Measurements from ENCODE around the gene TMEM119.

Gene TMEM119

GRCh38 chr12:108611884-108612415, 14.1 kb upstream of the TMEM119 start:
- Histone ChIP-seq H3K27me3 (no peaks in the 10 kb centered on the region), H3K4me3 (ENCODE audit: low read depth, low read length) (no peak overlapping the region), H3K9me3 (no peaks in the 10 kb centered on the region), H3K36me3 (no peaks in the 10 kb centered on the region), H3K4me1 (no peaks in the 10 kb centered on the region)
- peak; percentile 44 for DNase-seq
- peak; percentile 56 for TF ChIP-seq CTCF (IDR thresholded peaks at IDR 0.05; ENCODE audit: low read depth, low read length)

GRCh38 chr12:108610856-108611605, 13.1 kb upstream of the TMEM119 start:
- DNase-seq, result no peak
- TF ChIP-seq CTCF (IDR thresholded peaks at IDR 0.05; ENCODE audit: low read depth, low read length), result no peak
- H3K4me1 ChIP-seq, result no peaks in the 10 kb centered on the region

GRCh38 chr12:108610336-108610815, 12.5 kb upstream of the TMEM119 start:
- TF ChIP-seq CTCF (IDR thresholded peaks at IDR 0.05; ENCODE audit: low read depth, low read length), result no peak
- DNase-seq, result no peak
- Histone ChIP-seq H3K27me3 (no peaks in the 10 kb centered on the region), H3K36me3 (no peaks in the 10 kb centered on the region), H3K4me3 (ENCODE audit: low read depth, low read length) (no peak overlapping the region), H3K9me3 (no peaks in the 10 kb centered on the region), H3K4me1 (no peaks in the 10 kb centered on the region)

More at GRCh38 chr12:108610856-108611605, 13.1 kb upstream of the TMEM119 start:
- no peaks in the 10 kb centered on the region for H3K36me3 ChIP-seq
- H3K9me3 ChIP-seq, result no peaks in the 10 kb centered on the region
- no peaks in the 10 kb centered on the region for H3K27me3 ChIP-seq
- no peak overlapping the region for H3K4me3 ChIP-seq (ENCODE audit: low read depth, low read length)

GRCh38 chr12:108609537-108610335, 11.9 kb upstream of the TMEM119 start:
- Histone ChIP-seq H3K4me3 (ENCODE audit: low read depth, low read length) (no peak overlapping the region), H3K36me3 (no peaks in the 10 kb centered on the region), H3K27me3 (no peaks in the 10 kb centered on the region), H3K9me3 (no peaks in the 10 kb centered on the region), H3K4me1 (no peaks in the 10 kb centered on the region)
- no peak for TF ChIP-seq CTCF (IDR thresholded peaks at IDR 0.05; ENCODE audit: low read depth, low read length)
- DNase-seq, result no peak

GRCh38 chr12:108608616-108609015, 10.7 kb upstream of the TMEM119 start:
- Histone ChIP-seq H3K36me3 (no peaks in the 10 kb centered on the region), H3K9me3 (no peaks in the 10 kb centered on the region), H3K4me1 (no peaks in the 10 kb centered on the region), H3K4me3 (ENCODE audit: low read depth, low read length) (no peak overlapping the region), H3K27me3 (no peaks in the 10 kb centered on the region)
- no peak for DNase-seq
- no peak for TF ChIP-seq CTCF (IDR thresholded peaks at IDR 0.05; ENCODE audit: low read depth, low read length)

All from BE2C (cell line).